IMR-90 (cell line): ENCODE results near the gene ATP10D. TPM values are rescaled to one million over a fixed set of nuclear protein-coding genes. Genes with fewer than 3 reads are reported as not detected.

Source experiments
- ATAC-seq: fragments of 200-7000 bp; cut with Tn5 transposase; 2 replicates; pipeline ENCODE4 v1.9.1; 2020; ENCODE audit warnings: low read depth, mild to moderate bottlenecking, moderate library complexity
- BruUV-seq: library from RNA; stranded (reverse); fragments of 400-500 nt; replicated peaks from 2 replicates; lab custom pipeline; 2021; lab: Mats Ljungman, UMichigan
- CTCF ChIA-PET: fragments of 300-600 bp; formaldehyde crosslinking; extraction: SDS; loops from one replicate; lab custom pipeline; 2021; ENCODE audit warnings: antibody characterized with exemption; lab: Yijun Ruan, JAX
- POLR2A ChIA-PET: fragments of 300-600 bp; sonication (Branson Sonifier 250); formaldehyde crosslinking; loops from one replicate; lab custom pipeline; 2022; ENCODE audit warnings: antibody characterized with exemption; ENCODE audit not compliant: unreplicated experiment; lab: Charles Lee
- DNase-seq: peaks from one replicate; pipeline ENCODE4 v3.0.0; 2013
- H2AFZ ChIP-seq: replicated peaks from 2 replicates; pipeline ENCODE3; 2013; ENCODE audit warnings: low read length, mild to moderate bottlenecking; ENCODE audit not compliant: poor library complexity
- H2AK5ac ChIP-seq: 2 replicates; pipeline ENCODE4 v1.6.1; 2013; ENCODE audit warnings: low read depth, low read length, inconsistent platforms
- H2AK9ac ChIP-seq: replicated peaks from 2 replicates; pipeline ENCODE3; 2013; ENCODE audit warnings: mild to moderate bottlenecking, low read depth, low read length, moderate library complexity; ENCODE audit not compliant: poor library complexity
- H2BK120ac ChIP-seq: 2 replicates; pipeline ENCODE4 v1.6.1; 2013; ENCODE audit warnings: low read depth, low read length, inconsistent platforms
- H2BK15ac ChIP-seq: 3 replicates; pipeline ENCODE4 v1.6.1; 2013; ENCODE audit warnings: low read depth, low read length, inconsistent platforms
- H2BK20ac ChIP-seq: 2 replicates; pipeline ENCODE4 v1.6.1; 2013; ENCODE audit warnings: low read depth, mild to moderate bottlenecking, inconsistent platforms, low read length, moderate library complexity
- H2BK5ac ChIP-seq: 2 replicates; pipeline ENCODE4 v1.6.1; 2013; ENCODE audit warnings: mild to moderate bottlenecking, low read depth, low read length, inconsistent platforms; ENCODE audit not compliant: poor library complexity, severe bottlenecking
- H3K14ac ChIP-seq: replicated peaks from 2 replicates; pipeline ENCODE4 v1.6.1; 2013; ENCODE audit warnings: low read depth, low read length, inconsistent platforms
- H3K18ac ChIP-seq: 2 replicates; pipeline ENCODE4 v1.6.1; 2013; ENCODE audit warnings: low read depth, low read length, control low read depth
- H3K23ac ChIP-seq: 2 replicates; pipeline ENCODE4 v1.6.1; 2013; ENCODE audit warnings: low read depth, low read length, inconsistent platforms
- H3K27ac ChIP-seq: 2 replicates; pipeline ENCODE4 v1.5.1; 2013; ENCODE audit warnings: mild to moderate bottlenecking, control low read depth, low read length; ENCODE audit not compliant: insufficient read depth
- H3K27me3 ChIP-seq: 2 replicates; pipeline ENCODE4 v1.6.1; 2013; ENCODE audit warnings: low read length; ENCODE audit not compliant: control insufficient read depth, insufficient read depth
- H3K36me3 ChIP-seq: 2 replicates; pipeline ENCODE4 v1.6.1; 2013; ENCODE audit warnings: low read length, mixed read lengths; ENCODE audit not compliant: control insufficient read depth, insufficient read depth
- H3K4ac ChIP-seq: 2 replicates; pipeline ENCODE4 v1.6.1; 2013; ENCODE audit warnings: low read depth, low read length, inconsistent platforms
- H3K4me1 ChIP-seq: 2 replicates; pipeline ENCODE4 v1.6.1; 2013; ENCODE audit warnings: low read length, mixed read lengths; ENCODE audit not compliant: control insufficient read depth, insufficient read depth
- H3K4me2 ChIP-seq: 2 replicates; pipeline ENCODE4 v1.6.1; 2013; ENCODE audit warnings: low read depth, mild to moderate bottlenecking, control low read depth, low read length, moderate library complexity
- H3K4me3 ChIP-seq: 2 replicates; pipeline ENCODE4 v1.5.1; 2013; ENCODE audit warnings: low read depth, mild to moderate bottlenecking, control low read depth, low read length, moderate library complexity; ENCODE audit not compliant: insufficient read depth
- H3K56ac ChIP-seq: 2 replicates; pipeline ENCODE4 v1.6.1; 2013; ENCODE audit warnings: low read length, inconsistent platforms; ENCODE audit not compliant: insufficient read depth; ENCODE audit errors: extremely low read depth
- H3K79me1 ChIP-seq, 2 experiments: 2 replicates each; pipeline ENCODE4 v1.6.1; 2013; ENCODE audit warnings: low read length in 2 of 2, inconsistent platforms in 1 of 2, low read depth in 1 of 2
- H3K9ac ChIP-seq: 2 replicates; pipeline ENCODE4 v1.6.1; 2013; ENCODE audit warnings: low read depth, low read length, control low read depth
- H3K9me1 ChIP-seq: 2 replicates; pipeline ENCODE4 v1.6.1; 2013; ENCODE audit warnings: low read length, inconsistent platforms; ENCODE audit not compliant: insufficient read depth
- H3K9me3 ChIP-seq: 2 replicates; pipeline ENCODE4 v1.6.1; 2013; ENCODE audit warnings: low read length; ENCODE audit not compliant: control insufficient read depth, insufficient read depth
- H4K20me1 ChIP-seq: 2 replicates; pipeline ENCODE4 v1.6.1; 2013; ENCODE audit warnings: low read length, inconsistent platforms; ENCODE audit not compliant: insufficient read depth
- H4K5ac ChIP-seq: 2 replicates; pipeline ENCODE4 v1.6.1; 2013; ENCODE audit warnings: mild to moderate bottlenecking, low read depth, low read length, control low read depth
- H4K8ac ChIP-seq, 2 experiments: 2 replicates each; pipeline ENCODE4 v1.6.1; 2013; ENCODE audit warnings: low read depth in 2 of 2, low read length in 2 of 2, control low read depth in 1 of 2, inconsistent platforms in 1 of 2
- H4K91ac ChIP-seq: 2 replicates; pipeline ENCODE4 v1.6.1; 2013; ENCODE audit warnings: low read depth, low read length, inconsistent platforms; ENCODE audit not compliant: insufficient read depth
- CEBPB ChIP-seq: IDR thresholded peaks from 2 replicates; pipeline ENCODE4 v1.6.1; 2012; ENCODE audit warnings: low read depth, low read length, improper control_type of control experiment
- CHD1 ChIP-seq: IDR thresholded peaks from 2 replicates; pipeline ENCODE4 v1.6.1; 2012; ENCODE audit warnings: low read depth, low read length, improper control_type of control experiment
- CTCF ChIP-seq: conservative IDR thresholded peaks from 2 replicates; pipeline ENCODE4 v1.5.1; 2012; ENCODE audit warnings: mild to moderate bottlenecking, low read depth, low read length, improper control_type of control experiment
- ELK1 ChIP-seq: fragments of 150-350 bp; IDR thresholded peaks from 2 replicates; pipeline ENCODE4 v1.6.1; 2016; ENCODE audit warnings: low read depth, mild to moderate bottlenecking, low read length, moderate library complexity, borderline replicate concordance
- FOS ChIP-seq: fragments of 150-350 bp; IDR thresholded peaks from 2 replicates; pipeline ENCODE4 v1.6.1; 2016; ENCODE audit warnings: low read depth, low read length
- MAFK ChIP-seq: IDR thresholded peaks from 2 replicates; pipeline ENCODE4 v1.6.1; 2012; ENCODE audit warnings: low read depth, low read length, improper control_type of control experiment
- MAZ ChIP-seq: IDR thresholded peaks from 2 replicates; pipeline ENCODE4 v1.6.1; 2012; ENCODE audit warnings: low read depth, mild to moderate bottlenecking, low read length, improper control_type of control experiment, moderate library complexity, borderline replicate concordance
- RAD21 ChIP-seq: IDR thresholded peaks from 2 replicates; pipeline ENCODE4 v1.6.1; 2012; ENCODE audit warnings: low read length, improper control_type of control experiment
- RCOR1 ChIP-seq: IDR thresholded peaks from 2 replicates; pipeline ENCODE4 v1.6.1; 2012; ENCODE audit warnings: mild to moderate bottlenecking, low read length, improper control_type of control experiment; ENCODE audit not compliant: insufficient replicate concordance
- RFX5 ChIP-seq: IDR thresholded peaks from 2 replicates; pipeline ENCODE4 v1.8.0; 2012; ENCODE audit warnings: low read depth, mild to moderate bottlenecking, low read length, moderate library complexity
- SMC3 ChIP-seq: fragments of 150-350 bp; IDR thresholded peaks from 2 replicates; pipeline ENCODE4 v1.6.1; 2016; ENCODE audit warnings: low read depth, mild to moderate bottlenecking, antibody characterized with exemption, low read length, moderate library complexity
- WGBS, 2 experiments: methylation state at CpG; one replicate each; pipeline versions ENCODE4 v1.1.5 to v1.1.7; 2013; ENCODE audit warnings: missing lambda C conversion rate in 2 of 2; ENCODE audit not compliant: insufficient read length in 1 of 2; ENCODE audit errors: extremely low coverage in 2 of 2; 5-methylcytosine and 5-hydroxymethylcytosine counted together
- dilution Hi-C: fragments of 300-500 bp; cut with HindIII; formaldehyde crosslinking; loops from one replicate; pipeline ENCODE4 v1.14.3; 2018; ENCODE audit warnings: low sequenced_read_pairs; ENCODE audit not compliant: unreplicated experiment
- in situ Hi-C: fragments of 300-500 bp; cut with MboI; formaldehyde crosslinking; loops from 3 replicates; pipeline ENCODE4 v1.14.3; 2019; ENCODE audit warnings: low sequenced_read_pairs, inconsistent platforms, mixed read lengths
- intact Hi-C: fragments of 100-400 bp; cut with micrococcal nuclease; formaldehyde crosslinking; loops from 2 replicates; pipeline ENCODE4 v1.10.0; 2022
- polyA plus RNA-seq, 3 experiments: library from polyadenylated mRNA; depleted of rRNA; stranded (reverse); fragments of >200 nt; gene quantifications; 2 replicates each; pipeline ENCODE4 v1.2.3, GENCODE V29; 2012; ENCODE audit warnings: low replicate concordance in 1 of 3
- total RNA-seq: library from RNA; depleted of rRNA; stranded (reverse); fragments of >200 nt; gene quantifications from 2 replicates; pipeline ENCODE4 v1.2.3, GENCODE V29; 2012

The ATP10D gene
- total and polyA plus RNA-seq, 2 of the 4 experiments (the other 2 are of a cell fraction) = 28.9 to 135 TPM

- Histone ChIP-seq H3K4me1 (peaks cover 2% of the 10 kb centered on the region), H4K8ac (no peak overlapping the region), H3K9ac (no peak overlapping the region), H4K91ac (no peak overlapping the region), H4K5ac (no peak overlapping the region), H3K14ac (no peak overlapping the region), H3K18ac (no peak overlapping the region), H2BK120ac (no peak overlapping the region), H3K23ac (no peak overlapping the region), H3K9me1 (no peaks in the 10 kb centered on the region), H3K79me1 (no peaks in the 10 kb centered on the region), H3K56ac (no peak overlapping the region), H2AK5ac (no peak overlapping the region), H3K4me2 (no peak overlapping the region), H3K27ac (no peak overlapping the region), H3K4me3 (no peak overlapping the region), H2BK5ac (no peak overlapping the region), H2AK9ac (no peak overlapping the region), H2BK20ac (no peak overlapping the region), H2BK15ac (no peak overlapping the region), H3K27me3 (no peaks in the 10 kb centered on the region), H4K20me1 (no peaks in the 10 kb centered on the region), H2AFZ (no peak overlapping the region), H3K4ac (no peak overlapping the region), H3K9me3 (no peaks in the 10 kb centered on the region), H3K36me3 (no peaks in the 10 kb centered on the region)
- intact Hi-C loops = no loop called here
- BruUV-seq = no TSS peak
- ChIA-PET CTCF (no interaction called here), POLR2A (no interaction called here)
- TF ChIP-seq ELK1 (no peak), CTCF (no peak), RCOR1 (no peak), RFX5 (no peak), SMC3 (no peak), CHD1 (no peak), CEBPB (no peak), FOS (no peak), RAD21 (no peak), MAFK (no peak), MAZ (no peak)
- ATAC-seq (no peak), DNase-seq (no peak)
- WGBS, 2 experiments = no CpG with 5 or more reads among the region's 2 CpGs
- in situ Hi-C loops = no loop called here
- dilution Hi-C loops = no loop called here
Measured at GRCh38 chr4:47619691-47620090, 134.6 kb downstream of the ATP10D start.
